Psoas muscle (tissue), 8 donors: ENCODE results near the gene PDK3. TPM values are rescaled to one million over a fixed set of nuclear protein-coding genes. Genes with fewer than 3 reads are reported as not detected.

Source experiments
- ATAC-seq, 4 donors: fragments of 200-7000 bp; cut with Tn5 transposase; one replicate each; pipeline ENCODE4 v1.9.1; 2020; ENCODE audit warnings: moderate library complexity in 3 of 4, mild to moderate bottlenecking in 2 of 4
- DNase-seq, 2 donors: peaks; one replicate each; pipeline ENCODE4 v3.0.0-alpha.2; 2020
- H3K27ac ChIP-seq: fragments of 200-600 bp; one replicate; pipeline ENCODE4 v1.8.0; 2022
- H3K27me3 ChIP-seq, 3 donors: fragments of 200-600 bp in 1 of 3; one replicate each; pipeline versions ENCODE4 v1.6.1 to v1.8.0; 2013 to 2022; ENCODE audit warnings: low read length in 2 of 3, mild to moderate bottlenecking in 2 of 3, moderate library complexity in 1 of 3; ENCODE audit not compliant: insufficient read depth in 3 of 3
- H3K36me3 ChIP-seq, 2 donors: fragments of 200-600 bp in 1 of 2; one replicate each; pipeline versions ENCODE4 v1.6.1 to v1.8.0; 2013 to 2022; ENCODE audit warnings: low read depth in 1 of 2, mild to moderate bottlenecking in 1 of 2, moderate library complexity in 1 of 2; ENCODE audit not compliant: insufficient read depth in 1 of 2
- H3K4me1 ChIP-seq: fragments of 200-600 bp; one replicate; pipeline ENCODE4 v1.8.0; 2022
- H3K4me3 ChIP-seq: fragments of 200-600 bp; one replicate; pipeline ENCODE4 v1.8.0; 2022; ENCODE audit warnings: mild to moderate bottlenecking
- H3K9me3 ChIP-seq: fragments of 200-600 bp; one replicate; pipeline ENCODE4 v1.8.0; 2022
- CTCF ChIP-seq: fragments of 200-600 bp; IDR thresholded peaks from one replicate; pipeline ENCODE4 v1.8.0; 2022; ENCODE audit warnings: antibody characterized with exemption
- WGBS, 3 donors: extraction: QIAGEN DNeasy Blood & Tissue Kit; methylation state at CpG; one replicate each; pipeline versions ENCODE4 v1.1.6 to v1.1.7; 2013; 5-methylcytosine and 5-hydroxymethylcytosine counted together
- intact Hi-C, 2 donors: fragments of 100-400 bp; cut with DNase I; formaldehyde crosslinking; loops; one replicate each; pipeline versions ENCODE4 v1.11.0 to v1.14.2; 2022
- polyA plus RNA-seq, 3 donors: library from polyadenylated mRNA; stranded (reverse); fragments of 200-250 nt; gene quantifications; one replicate each; pipeline ENCODE4 v1.2.3, GENCODE V29; 2013
- total RNA-seq, 4 donors: library from RNA; stranded (reverse); fragmentation: NEBNext Ultra II Directional in 2 of 4; extraction: Animal tissue kit (Norgen Biotek cat#: 25700) in 2 of 4; gene quantifications; one replicate each; pipeline versions ENCODE4 v1.2.1 to v1.2.4, GENCODE V29; 2021 to 2023
- donor health status: healthy with polysubstance abuse.
- donor health status: DM: no; HTN: no; CAD: no; lungs with moderate emphysema.
- donor health status: Bipolar disorder and iron deficiency.
- donor health status: healthy.
- donor health status: DM: yes; HTN: yes; CAD: no.
- donor health status: DM: no; HTN: no; CAD: no.
- donor health status: DM: no; HTN: no; CAD: no.
- donor health status: DM: yes; HTN: yes; CAD: no.

PDK3 gene
- total and polyA plus RNA-seq, 7 donors: 0.45 to 3.2 (median 1.7) TPM

GRCh38 chrX:24425806-24426205 is 39.3 kb upstream of the PDK3 start:
- no peak overlapping the region for H3K27ac ChIP-seq
- no peak overlapping the region for H3K4me3 ChIP-seq
- H3K9me3 ChIP-seq: no peaks in the 10 kb centered on the region
- H3K4me1 ChIP-seq: no peaks in the 10 kb centered on the region
- intact Hi-C loops: no loop called here
- no peak for ATAC-seq
- no peaks in the 10 kb centered on the region for H3K36me3 ChIP-seq
- DNase-seq: no peak
- 49 to 62% (median 59%) methylated on average over 2 of the region's 2 CpGs for WGBS, 3 donors
- TF ChIP-seq CTCF: no peak
- H3K27me3 ChIP-seq: peaks cover 0 to 3% (median 0%) of the 10 kb centered on the region in 3 donors

- no peaks in the 10 kb centered on the region for H3K36me3 ChIP-seq
- TF ChIP-seq CTCF: no peak
- H3K4me1 ChIP-seq: no peaks in the 10 kb centered on the region
- no peaks in the 10 kb centered on the region for H3K9me3 ChIP-seq
- no peak overlapping the region for H3K27ac ChIP-seq
- intact Hi-C loops: no loop called here
- 62 to 70% (median 63%) methylated on average over 2 of the region's 2 CpGs for WGBS, 3 donors
- DNase-seq (no peak), ATAC-seq (no peak)
- no peak overlapping the region for H3K4me3 ChIP-seq
- H3K27me3 ChIP-seq: peaks cover 0 to 3% (median 0%) of the 10 kb centered on the region in 3 donors
Observed at GRCh38 chrX:24426340-24426913, 38.7 kb upstream of the PDK3 start.

- no peak overlapping the region for H3K4me3 ChIP-seq
- peaks cover 0 to 3% (median 0%) of the 10 kb centered on the region in 3 donors for H3K27me3 ChIP-seq
- H3K4me1 ChIP-seq: no peaks in the 10 kb centered on the region
- WGBS, 3 donors: 73 to 81% (median 78%) methylated on average over 7 to 10 of the region's 10 CpGs
- H3K27ac ChIP-seq: no peak overlapping the region
- no peaks in the 10 kb centered on the region for H3K36me3 ChIP-seq
- no peak for DNase-seq
- H3K9me3 ChIP-seq: no peaks in the 10 kb centered on the region
- intact Hi-C loops: no loop called here
- no peak for TF ChIP-seq CTCF
- ATAC-seq: no peak
Observed at GRCh38 chrX:24426921-24427746, 38.0 kb upstream of the PDK3 start.

- DNase-seq (no peak), ATAC-seq (no peak)
- no peak for TF ChIP-seq CTCF
- no peak overlapping the region for H3K27ac ChIP-seq
- WGBS, 3 donors: 63 to 70% (median 67%) methylated on average over 1 of the region's 1 CpG
- no peaks in the 10 kb centered on the region for H3K4me1 ChIP-seq
- H3K9me3 ChIP-seq: no peaks in the 10 kb centered on the region
- intact Hi-C loops: no loop called here
- H3K36me3 ChIP-seq: no peaks in the 10 kb centered on the region
- no peak overlapping the region for H3K4me3 ChIP-seq
- H3K27me3 ChIP-seq: peaks cover 0 to 3% (median 0%) of the 10 kb centered on the region in 3 donors
Observed at GRCh38 chrX:24427747-24428019, 37.4 kb upstream of the PDK3 start.
